Activated T-cell treated with anti-CD3 and anti-CD28 coated beads for 1 hour (primary cell): ENCODE measurements around the gene SYNJ2.

Experiments
- DNase-seq: peaks from one replicate; pipeline ENCODE4 v3.0.0-alpha.2; 2020; ENCODE audit warnings: low read depth

SYNJ2 gene

DNA sequence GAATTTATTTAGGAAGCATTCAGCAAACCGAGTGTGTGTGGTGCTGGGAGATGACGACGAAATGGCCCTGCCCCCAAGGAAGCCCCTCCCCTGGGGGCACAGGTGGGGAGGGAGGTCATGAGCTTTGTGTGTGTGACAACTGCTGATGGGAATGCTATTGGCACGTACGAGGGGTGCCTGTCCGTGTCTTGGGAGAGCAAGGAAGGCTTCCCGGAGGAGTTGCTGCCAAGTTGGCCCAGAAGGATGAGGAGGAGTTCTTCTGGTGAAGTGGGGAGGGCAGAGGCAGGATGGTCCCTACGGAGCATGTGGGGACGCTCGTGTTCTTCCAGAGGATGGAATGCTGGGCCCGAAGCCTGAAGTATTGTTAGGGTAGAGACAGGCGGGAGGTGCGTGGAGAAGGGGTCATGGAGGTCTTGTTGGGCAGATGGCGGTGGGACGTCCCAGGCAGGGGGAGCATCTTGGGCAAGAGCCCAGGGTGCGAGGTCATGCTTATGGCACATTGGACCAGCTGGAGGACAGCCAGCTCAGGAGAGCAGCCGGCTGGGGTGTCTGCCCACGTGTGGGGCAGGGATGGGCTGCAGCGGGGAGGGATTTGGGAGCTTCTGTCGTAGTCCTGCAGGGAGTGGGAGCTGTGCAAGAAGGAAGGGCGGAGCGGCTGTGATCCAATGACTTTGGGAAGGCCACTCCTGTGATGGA lies 46.1 kb downstream of the SYNJ2 start:
- DNase-seq = no peak

DNA sequence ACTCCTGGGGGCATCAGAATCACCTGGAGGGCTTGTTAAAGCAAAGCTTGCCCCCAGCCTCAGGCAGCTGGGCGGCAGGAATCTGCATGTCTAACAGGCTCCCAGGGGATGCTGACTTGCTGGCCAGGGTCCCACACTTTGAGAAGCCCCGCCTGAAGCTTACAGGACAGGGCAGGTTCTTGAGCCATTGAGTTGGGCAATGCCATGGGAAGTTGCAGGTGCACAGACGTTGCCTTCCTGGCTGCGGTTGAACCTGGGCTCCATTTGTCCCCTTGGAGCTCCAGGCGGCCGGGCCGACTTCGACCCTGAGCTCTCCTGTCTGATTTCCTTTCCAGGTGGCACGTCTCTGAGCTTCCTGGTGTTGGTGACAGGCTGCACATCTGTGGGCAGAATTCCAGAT lies 46.8 kb downstream of the SYNJ2 start:
- DNase-seq = no peak

DNA sequence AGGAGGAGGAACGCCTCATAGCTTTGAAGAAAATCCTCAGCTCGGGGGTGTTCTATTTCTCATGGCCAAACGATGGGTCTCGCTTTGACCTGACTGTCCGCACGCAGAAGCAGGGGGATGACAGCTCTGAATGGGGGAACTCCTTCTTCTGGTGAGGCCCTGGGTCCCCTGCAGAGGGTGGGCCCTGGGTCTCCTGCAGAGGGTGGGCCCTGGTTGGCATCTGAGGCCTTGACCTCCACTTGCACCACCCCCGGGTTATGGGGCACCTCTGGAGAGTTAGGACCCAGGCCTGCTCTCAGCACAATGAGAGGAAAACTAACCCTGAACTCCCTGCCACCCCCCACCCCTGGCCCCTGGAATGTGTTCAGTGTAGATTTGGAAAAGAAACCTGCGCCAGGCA lies 47.2 kb downstream of the SYNJ2 start:
- no peak for DNase-seq

DNA sequence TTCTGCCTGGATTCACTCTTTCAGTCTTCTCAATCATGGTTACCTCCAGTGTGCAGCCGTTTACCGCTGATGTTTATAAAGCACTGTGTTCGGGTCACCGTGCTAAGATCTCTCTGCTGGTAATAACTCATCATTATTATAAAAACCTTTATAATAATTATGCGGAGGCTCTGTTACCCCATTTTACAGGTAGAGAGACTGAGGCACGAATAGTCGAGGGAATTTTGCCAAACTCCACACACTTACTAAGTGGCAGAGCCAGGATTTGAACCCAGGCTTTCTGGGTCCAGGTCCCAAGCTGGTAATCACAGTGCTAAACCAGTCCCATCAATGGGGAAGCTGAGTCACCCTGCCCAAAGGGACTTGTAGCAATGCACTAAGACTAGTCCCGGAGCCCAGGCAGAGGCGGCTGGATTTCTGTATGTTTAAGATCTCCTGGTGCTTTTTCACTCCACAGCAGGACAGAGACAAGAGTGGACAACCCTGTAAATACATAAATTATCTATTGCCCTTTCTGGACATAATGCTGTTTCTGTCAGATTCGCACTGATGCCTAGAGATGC lies 48.1 kb downstream of the SYNJ2 start:
- DNase-seq = no peak

DNA sequence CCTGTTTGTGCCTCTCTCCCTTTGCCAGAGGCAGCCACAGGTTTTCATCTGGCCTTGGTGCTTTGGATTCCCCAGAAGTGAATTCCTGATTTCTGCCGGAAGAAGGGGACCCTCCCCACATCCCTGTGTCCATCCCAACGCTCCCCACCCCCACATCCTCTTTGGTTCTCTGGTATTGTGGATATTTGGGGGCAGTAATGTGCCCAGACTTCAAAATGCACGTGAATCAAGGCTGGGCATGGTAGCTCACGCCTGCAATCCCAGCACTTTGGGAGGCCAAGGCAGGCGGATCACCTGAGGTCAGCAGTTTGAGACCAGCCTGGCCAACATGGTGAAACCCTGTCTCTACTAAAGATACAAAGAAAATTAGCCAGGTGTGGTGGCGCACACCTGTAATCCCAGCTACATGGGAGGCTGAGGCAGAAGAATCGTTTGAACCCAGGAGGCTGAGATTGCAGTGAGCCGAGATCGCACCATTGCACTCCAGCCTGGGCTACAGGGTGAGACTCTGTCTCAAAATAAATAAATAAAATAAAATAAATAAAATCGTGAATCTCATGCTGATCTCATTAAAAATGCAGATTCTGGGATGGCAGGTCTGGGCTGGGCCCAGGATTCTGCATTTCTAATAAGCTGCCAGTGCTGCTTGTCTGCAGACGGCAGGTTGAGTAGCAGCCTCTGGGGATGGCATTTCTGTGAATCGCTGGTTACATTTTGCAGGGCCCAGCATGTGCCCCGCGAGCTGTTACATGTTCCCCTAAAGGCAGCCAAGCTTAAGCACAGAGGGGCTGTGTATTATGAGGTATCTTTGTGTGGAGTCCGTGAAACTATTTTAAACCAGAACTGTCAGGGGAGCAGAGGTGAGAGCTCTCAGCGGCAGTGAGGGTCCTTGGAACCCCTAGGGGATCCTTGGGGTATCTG lies 49.0 kb downstream of the SYNJ2 start:
- no peak for DNase-seq

DNA sequence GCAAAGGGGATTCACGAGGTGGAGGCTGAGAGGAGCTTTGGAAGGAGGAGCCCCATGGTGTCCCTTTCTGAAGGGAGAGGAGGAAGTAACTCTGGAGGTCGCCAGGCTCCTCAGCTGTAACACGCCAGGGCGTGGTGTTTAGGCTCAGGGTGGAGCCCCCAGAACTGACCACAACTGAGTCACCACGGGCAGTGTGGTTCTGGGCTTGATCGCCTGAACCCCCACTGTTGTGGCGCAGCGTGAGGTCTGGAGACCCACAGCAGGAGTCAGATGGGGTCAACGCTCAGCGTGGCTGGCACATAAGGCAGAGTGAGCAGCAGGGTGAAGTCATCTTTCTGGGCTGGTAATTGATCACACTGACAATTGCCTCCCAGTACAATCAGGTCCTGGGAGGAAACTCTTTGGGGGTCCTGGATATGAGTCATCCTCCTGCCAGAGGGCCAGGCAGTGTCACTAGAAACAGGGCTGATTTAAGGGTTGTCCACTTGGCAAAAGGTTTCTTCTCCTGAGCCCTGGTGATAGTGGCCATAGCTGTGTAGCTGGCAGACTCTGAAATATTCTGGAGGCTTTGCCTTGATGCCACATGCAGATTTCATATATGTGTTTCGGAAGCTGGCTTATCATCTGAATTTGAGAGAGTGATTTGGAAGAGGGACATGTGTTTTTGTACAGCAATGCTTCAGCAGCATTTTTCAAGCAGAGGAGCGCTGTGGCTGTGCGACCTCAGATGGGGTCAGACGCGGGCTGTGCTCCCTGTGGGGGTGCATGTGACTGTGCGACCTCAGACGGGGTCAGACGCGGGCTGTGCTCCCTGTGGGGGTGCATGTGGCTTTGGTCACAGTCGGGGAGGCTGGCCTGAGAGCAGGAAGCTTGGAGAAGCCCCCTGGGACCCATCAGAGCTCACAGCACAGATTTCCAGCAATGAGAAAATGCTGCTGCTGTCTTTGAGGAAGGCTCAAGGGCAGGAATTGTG lies 50.0 kb downstream of the SYNJ2 start:
- DNase-seq = no peak

DNA sequence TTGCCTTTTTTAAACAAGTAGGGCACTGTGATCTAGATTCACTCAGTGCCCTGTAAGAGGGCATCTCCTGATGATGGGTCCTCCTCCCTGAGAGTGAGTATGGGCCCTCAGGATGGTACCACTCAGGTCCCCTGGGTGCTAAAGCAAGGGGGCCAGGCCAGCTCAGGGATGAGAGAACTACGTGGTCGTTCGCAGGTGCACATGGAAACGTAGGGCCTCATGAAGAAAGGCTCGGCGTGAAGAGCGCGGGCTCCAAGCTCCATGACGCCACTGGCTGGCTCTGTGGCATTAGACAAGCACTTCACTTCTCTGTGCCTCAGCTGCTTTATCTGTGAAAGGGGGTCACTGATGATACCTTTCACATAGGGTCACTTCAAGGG lies 50.7 kb downstream of the SYNJ2 start:
- DNase-seq = no peak

DNA sequence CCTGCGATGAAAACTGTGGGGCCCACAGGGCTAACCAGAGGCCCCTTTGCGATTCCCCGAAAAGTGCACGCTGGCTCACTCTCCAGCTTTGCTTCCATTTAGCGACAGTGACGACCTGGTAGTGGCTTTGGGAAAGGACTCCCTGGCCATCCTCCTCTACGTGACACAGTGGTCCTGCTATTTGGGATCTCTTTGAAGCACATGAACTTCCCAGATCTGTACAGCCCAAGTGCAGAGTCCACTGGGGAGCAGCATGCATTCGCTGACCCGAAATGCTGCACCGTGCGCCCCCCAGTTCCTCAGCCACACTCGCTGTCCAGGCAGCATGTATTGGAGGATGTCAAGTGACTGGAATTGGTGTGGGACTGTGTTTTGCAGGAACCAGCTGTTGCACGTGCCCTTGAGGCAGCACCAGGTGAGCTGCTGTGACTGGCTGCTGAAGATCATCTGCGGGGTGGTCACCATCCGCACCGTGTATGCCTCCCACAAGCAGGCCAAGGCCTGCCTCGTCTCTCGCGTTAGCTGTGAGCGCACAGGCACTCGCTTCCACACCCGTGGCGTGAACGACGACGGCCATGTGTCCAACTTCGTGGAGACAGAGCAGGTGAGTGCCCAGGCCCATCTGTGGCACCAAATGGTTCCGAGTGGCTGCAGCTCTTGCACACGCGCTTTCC lies 51.6 kb downstream of the SYNJ2 start:
- no peak for DNase-seq

DNA sequence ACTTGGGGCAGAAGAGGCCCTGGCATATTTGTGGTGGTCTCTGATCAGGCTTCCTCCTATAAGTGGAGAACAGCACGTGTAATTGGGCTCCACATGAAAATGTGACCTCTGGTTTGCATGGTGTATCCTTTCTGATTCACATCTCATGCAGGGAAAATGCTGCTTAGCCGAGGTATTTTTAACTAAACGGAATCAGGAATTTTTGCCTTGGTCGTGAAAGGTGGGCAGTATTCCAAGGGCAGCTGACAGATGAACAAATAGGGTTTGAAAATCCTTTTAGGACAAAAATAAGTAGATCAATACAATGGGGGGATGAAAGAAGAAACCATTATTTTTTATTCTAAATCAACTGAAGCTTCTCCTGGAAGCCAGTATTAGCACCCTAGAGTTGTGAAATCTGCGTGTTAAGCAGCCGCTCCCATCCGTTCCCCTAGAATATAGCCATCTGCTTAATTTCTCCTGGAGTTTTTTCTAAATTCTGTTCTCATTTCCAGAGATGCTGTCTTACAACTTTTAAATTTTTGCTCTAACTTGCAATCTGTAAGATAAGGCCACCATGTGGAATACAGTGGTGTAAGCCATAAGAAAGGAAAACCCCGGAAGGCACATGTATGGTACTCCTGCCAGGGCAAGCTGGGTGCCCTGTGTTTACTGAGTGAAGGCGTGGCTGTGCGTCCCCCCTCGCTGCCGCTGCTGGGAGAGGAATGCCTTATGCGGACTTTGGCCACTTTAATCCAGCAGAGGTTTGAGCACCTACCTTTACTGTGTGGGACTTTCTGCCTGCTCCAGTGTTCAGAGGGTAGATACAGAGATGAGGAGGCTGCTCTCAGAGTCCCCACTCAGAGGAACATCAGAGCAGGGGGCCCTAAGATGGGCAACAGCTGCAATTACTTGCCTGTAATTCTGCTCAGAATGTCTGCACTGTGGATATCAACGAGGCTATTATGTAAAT lies 52.4 kb downstream of the SYNJ2 start:
- DNase-seq = no peak

DNA sequence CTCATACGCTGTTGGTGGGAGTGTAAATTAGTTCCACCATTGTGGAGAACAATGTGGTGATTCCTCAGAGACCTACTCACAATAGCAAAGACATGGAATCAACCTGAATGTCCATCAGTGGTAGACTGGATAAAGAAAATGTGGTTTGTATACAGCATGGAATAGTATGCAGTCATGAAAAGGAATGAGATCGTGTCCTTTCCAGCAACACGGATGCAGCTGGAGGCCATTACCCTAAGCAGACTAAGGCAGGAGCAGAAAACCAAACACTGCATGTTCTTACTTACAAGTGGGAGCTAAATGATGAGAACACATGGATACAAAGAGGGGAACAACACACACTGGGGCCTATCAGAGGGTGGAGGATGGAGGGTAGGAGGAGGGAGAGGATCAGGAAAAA lies 54.6 kb downstream of the SYNJ2 start:
- no peak for DNase-seq

DNA sequence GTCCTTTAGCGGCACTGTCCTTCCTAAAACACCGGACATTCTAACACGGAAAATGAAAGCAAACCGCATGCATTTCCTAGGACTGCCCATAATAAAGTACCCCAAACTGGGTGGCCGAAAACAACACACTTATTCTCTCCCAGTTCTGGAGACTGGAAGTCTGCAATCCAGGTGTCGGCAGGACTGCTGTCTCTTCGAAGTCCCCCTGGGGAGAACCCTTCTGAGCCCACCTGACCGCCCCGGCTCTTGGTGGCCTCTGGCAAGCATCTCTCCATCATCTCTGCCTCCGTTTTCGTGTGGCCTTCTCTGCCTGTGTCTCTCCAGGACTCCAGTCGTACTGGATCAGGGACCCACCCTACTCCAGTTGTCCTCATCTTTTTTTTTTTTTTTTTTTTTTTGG lies 55.4 kb downstream of the SYNJ2 start:
- DNase-seq = no peak

DNA sequence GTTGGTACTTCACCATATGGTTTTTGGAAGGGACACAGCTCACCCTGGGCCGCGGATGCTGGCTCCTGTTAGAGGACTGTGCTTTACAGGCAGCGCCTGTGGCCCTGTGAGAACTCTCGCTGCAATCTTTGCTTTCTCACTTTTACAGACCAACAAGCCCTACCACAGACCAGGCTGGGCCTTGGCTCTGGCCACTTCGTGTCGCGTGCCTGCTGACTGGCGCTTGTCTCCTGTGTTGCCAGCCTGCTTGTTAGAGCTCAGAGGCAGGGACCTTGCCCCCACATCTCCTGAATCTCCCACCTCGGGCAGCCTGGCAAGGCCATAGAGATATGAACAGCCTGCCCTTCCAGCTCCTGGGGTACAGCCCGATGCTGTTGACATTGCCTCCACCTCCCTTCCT lies 56.1 kb downstream of the SYNJ2 start:
- no peak for DNase-seq

DNA sequence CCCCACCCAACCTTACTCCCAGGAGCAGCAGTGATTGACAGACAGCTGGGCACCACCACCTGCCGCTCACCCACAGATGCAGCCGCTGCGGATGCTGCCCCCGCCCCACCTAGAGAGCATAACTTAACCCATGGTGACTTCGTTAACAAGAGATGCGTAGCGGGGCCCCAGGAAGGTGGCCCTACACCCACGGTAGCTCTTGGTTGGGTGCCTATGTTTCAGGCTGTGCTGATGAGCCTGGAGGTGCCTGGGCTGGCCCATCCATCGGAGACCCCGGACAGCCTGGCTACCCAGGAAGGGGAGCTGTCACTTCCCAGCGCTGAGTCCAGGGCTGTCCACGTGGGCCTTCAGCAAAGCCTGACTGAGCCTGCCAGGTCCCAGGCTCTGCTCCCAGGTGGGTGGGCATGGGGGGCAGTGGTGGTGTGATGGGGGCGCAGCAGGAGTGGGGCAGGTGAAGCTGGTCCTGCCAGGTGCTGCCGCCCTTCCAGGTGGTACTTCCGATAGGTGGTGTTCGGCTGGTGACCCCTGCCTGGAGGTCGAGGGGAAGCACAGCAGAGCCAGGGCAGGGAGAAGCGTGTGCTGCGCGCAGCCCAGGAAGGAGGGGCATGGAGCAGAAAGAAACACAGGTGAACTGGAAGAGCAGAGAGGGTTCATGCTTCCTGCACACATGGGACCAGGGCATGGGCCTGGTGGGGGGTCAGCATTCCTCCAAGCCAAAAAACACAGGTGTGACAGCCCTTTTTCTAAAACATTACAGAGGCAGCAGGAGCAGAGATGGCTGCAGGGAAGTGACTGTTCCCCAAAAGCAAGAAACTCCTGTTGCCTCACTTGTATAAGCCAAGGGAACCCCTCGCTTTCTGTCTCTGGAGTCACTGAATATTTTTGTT lies 56.9 kb downstream of the SYNJ2 start:
- no peak for DNase-seq

DNA sequence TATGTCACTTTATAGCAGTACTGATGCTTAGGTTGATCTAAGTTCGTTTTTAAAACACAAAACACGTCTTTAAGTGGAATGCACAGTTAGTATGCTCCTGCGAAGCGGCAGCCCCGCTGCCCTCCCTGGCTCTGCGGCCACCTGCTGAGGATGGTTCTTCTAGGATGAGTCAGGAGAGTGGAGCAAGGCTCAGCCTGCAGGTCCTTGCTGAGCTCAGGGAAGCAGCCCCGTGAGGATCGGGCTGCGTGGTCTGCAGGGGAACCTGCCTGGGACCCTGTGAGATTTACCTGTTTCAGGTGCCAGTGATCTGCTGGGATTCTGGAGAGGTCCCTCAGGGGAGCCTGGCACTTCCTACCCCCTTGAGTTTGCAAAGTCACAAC lies 57.5 kb downstream of the SYNJ2 start:
- no peak for DNase-seq

DNA sequence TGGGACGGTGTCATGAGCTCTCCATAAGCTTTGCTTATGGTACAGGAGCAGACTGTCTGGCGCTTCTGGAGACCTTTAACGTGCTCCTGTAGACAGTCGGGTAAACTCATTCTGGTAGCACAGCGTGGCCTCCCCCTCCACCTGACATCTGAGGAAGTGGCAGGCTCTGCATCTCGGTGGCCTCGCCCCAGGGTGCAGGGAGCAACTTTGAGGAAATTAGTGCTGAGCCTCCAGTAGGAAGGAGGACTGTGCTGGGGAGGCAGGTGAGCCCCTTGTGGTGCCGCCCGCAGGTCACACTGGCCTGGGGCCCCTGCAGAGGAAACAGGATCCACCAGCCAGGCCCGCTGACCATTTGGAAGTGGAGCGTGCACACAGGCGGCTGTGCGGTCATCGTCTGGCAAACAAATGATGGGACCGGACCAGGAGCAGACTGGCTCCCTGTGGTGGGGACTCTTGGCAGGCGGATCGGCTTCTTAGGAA lies 57.9 kb downstream of the SYNJ2 start:
- no peak for DNase-seq

DNA sequence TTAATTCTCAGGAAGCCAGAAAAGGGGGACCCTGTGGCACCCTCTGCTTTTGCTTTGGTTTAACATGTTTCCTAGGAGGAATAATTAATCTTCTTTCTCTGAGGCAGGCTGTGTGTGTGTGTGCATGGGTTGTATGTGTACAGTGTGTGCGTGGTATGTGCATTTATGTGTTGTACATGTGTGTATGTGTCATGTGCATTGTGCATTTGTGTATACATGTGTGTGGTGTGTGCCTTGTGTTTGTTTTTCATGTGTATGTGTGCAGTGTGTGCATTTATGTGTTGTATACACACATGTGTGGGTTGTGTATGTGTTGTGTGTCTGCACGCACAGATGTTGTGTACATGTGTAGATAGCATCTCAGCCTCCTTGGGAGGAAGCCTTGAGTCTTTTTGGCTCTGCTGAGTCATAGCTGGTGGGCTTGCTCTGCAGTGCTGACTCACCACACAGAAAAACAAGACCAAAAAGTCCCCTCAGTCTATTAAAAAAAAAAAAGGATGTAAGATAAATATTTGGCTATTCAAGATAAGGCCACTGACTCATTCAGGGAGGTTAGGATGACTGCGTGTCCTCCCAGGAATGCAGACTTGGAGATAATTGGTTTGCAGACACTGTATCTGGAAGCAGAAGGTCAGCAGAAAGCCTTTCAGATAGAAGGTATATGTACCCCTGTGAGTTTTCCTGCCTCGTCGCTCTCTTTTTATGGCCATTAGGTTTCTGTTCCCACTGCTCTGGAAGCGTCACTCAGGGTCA lies 58.6 kb downstream of the SYNJ2 start:
- DNase-seq = no peak

DNA sequence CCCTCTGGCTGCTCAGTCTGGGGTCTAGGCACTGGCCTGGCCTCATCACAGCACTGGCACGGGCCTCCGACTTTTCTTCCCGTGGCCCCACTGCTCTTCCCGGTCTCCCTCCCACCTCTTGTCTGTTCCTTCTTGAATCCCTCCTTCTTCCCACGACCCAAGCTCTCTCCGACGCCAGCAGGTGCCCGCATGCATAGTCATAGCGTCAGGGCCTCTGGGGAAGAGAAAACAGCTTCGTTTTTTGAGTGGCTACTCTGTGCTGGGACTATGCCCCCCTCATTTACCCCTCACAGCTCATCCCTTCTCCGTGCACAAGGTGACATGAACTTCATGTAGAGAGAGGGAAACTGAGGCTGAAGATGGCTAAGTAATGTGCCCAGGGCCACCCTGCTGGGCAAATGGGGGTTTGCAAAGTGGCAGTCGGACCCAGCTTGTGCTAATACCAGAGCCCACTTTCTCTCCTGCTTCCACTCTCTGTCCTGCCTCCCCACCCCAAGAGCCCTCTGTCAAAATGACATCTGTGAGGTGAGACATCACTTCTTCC lies 59.2 kb downstream of the SYNJ2 start:
- DNase-seq = no peak

DNA sequence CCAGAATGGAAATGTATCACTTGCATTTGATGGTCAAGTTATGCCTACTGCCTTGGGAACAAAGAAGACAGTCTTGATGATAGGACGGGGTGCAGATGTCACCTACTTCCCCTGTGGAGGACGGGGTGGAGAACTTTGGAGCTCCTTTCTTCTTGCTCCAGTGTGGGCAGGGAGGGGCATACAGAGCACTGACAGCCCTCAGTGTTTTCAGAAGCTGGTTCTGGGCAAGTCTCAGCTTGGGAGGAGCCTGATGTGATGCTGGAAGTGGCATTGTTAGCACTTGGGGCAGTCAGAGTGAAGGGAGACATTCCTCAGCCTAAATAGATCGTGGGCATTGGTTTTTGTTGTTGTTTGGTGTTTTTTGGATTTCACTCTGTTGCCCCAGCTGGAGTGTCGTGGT lies 59.7 kb downstream of the SYNJ2 start:
- no peak for DNase-seq
